ENCODE measurements around the gene DHPS. TPM values are rescaled to one million over a fixed set of nuclear protein-coding genes. Genes with fewer than 3 reads are reported as not detected.

Gene DHPS
- total RNA-seq, 1 donor from 2014 or later, result 68.4 TPM

- no peaks in the 10 kb centered on the region for H3K27me3 Mint-ChIP-seq (ENCODE audit: unreplicated experiment)
- no peaks in the 10 kb centered on the region for H3K9me3 Mint-ChIP-seq (ENCODE audit: unreplicated experiment)
- peaks cover 5% of the 10 kb centered on the region for H3K36me3 Mint-ChIP-seq (ENCODE audit: unreplicated experiment)
- H3K27ac Mint-ChIP-seq (ENCODE audit: unreplicated experiment), result peak within 1 kb of the TSS; percentile 96
- H3K4me3 Mint-ChIP-seq (ENCODE audit: unreplicated experiment), result peak within 1 kb of the TSS; percentile 91
- no peak for TF ChIP-seq CTCF (IDR thresholded peaks at IDR 0.05)
- peaks cover 31% of the 10 kb centered on the region for H3K4me1 Mint-ChIP-seq (ENCODE audit: unreplicated experiment)
- no peak for DNase-seq (ENCODE audit: extremely low spot score, unreplicated experiment)
These were observed 42.2 kb upstream of the DHPS start, which contains the start of gene TNPO2 for GRCh38 chr19:12723641-12724426. TSS of gene TNPO2 (minus strand) at chr19:12723932. CDS start at chr19:12720977, 2,955 bp downstream.

GRCh38 chr19:12723381-12723640 is 41.6 kb upstream of the DHPS start:
- Mint-ChIP-seq H3K9me3 (ENCODE audit: unreplicated experiment) (no peaks in the 10 kb centered on the region), H3K36me3 (ENCODE audit: unreplicated experiment) (peaks cover 10% of the 10 kb centered on the region), H3K27ac (ENCODE audit: unreplicated experiment) (peak overlapping the region; percentile 96), H3K27me3 (ENCODE audit: unreplicated experiment) (no peaks in the 10 kb centered on the region), H3K4me1 (ENCODE audit: unreplicated experiment) (peaks cover 32% of the 10 kb centered on the region), H3K4me3 (ENCODE audit: unreplicated experiment) (peak overlapping the region; percentile 91)
- no peak for TF ChIP-seq CTCF (IDR thresholded peaks at IDR 0.05)
- no peak for DNase-seq (ENCODE audit: extremely low spot score, unreplicated experiment)

- Mint-ChIP-seq H3K27ac (ENCODE audit: unreplicated experiment) (peak overlapping the region; percentile 96), H3K36me3 (ENCODE audit: unreplicated experiment) (peaks cover 8% of the 10 kb centered on the region), H3K9me3 (ENCODE audit: unreplicated experiment) (no peaks in the 10 kb centered on the region), H3K27me3 (ENCODE audit: unreplicated experiment) (no peaks in the 10 kb centered on the region), H3K4me3 (ENCODE audit: unreplicated experiment) (peak overlapping the region; percentile 91), H3K4me1 (ENCODE audit: unreplicated experiment) (peaks cover 32% of the 10 kb centered on the region)
- TF ChIP-seq CTCF (IDR thresholded peaks at IDR 0.05), result no peak
- peak; percentile 97 for DNase-seq (ENCODE audit: extremely low spot score, unreplicated experiment)
These were observed 41.1 kb upstream of the DHPS start for GRCh38 chr19:12722566-12723380.

GRCh38 chr19:12721656-12722565 is 40.2 kb upstream of the DHPS start:
- H3K4me3 Mint-ChIP-seq (ENCODE audit: unreplicated experiment), result peak overlapping the region; percentile 94
- peak overlapping the region; percentile 98 for H3K27ac Mint-ChIP-seq (ENCODE audit: unreplicated experiment)
- no peak for TF ChIP-seq CTCF (IDR thresholded peaks at IDR 0.05)
- peaks cover 32% of the 10 kb centered on the region for H3K4me1 Mint-ChIP-seq (ENCODE audit: unreplicated experiment)
- H3K36me3 Mint-ChIP-seq (ENCODE audit: unreplicated experiment), result peaks cover 8% of the 10 kb centered on the region
- no peaks in the 10 kb centered on the region for H3K9me3 Mint-ChIP-seq (ENCODE audit: unreplicated experiment)
- no peaks in the 10 kb centered on the region for H3K27me3 Mint-ChIP-seq (ENCODE audit: unreplicated experiment)
- DNase-seq (ENCODE audit: extremely low spot score, unreplicated experiment), result no peak
